Gastroesophageal sphincter (tissue), 3 donors: ENCODE measurements around the gene SASH1.

Experiments
- EP300 ChIP-seq: sonication (generic); formaldehyde crosslinking; IDR thresholded peaks from one replicate; pipeline ENCODE4 v1.6.1; 2017; ENCODE audit warnings: antibody characterized with exemption, mild to moderate bottlenecking
- POLR2A ChIP-seq, 2 donors: fragments of 450-650 bp; IDR thresholded peaks; one replicate each; pipeline ENCODE4 v1.6.1; 2017; ENCODE audit warnings: antibody characterized with exemption in 2 of 2, mild to moderate bottlenecking in 2 of 2, moderate library complexity in 1 of 2
- POLR2AphosphoS5 ChIP-seq: sonication (generic); formaldehyde crosslinking; IDR thresholded peaks from one replicate; pipeline ENCODE4 v1.6.1; 2017; ENCODE audit warnings: antibody characterized with exemption
- TF ChIP-seq, protein P1 (sequence below), 4 experiments: fragments of 200-600 bp in 2 of 4; fragments of 450-650 bp in 2 of 4; sonication (generic) in 1 of 4; IDR thresholded peaks; one replicate each; pipeline ENCODE4 v1.5.1; 2017 to 2019; ENCODE audit warnings: antibody characterized with exemption in 4 of 4, mild to moderate bottlenecking in 2 of 4, moderate library complexity in 2 of 4

DNA sequence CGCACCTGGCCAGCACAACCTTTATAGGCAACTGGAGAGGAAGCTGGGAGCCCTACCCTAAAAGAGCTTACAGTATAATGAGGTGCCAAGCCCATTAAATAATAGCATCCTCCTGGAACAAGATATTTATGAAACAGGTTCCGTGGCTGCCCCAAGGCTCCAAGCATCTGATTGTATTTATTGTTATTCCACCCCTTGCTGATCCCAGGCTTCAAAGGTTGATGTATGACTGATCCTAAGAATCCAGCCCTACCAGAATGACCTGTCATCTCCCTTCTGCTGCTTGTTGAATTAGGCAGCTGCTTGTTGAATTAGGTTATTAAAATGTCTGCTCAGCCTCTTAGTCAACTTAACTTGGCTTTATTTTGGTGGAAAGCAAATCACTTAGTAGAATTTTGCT lies 35.2 kb upstream of the SASH1 start:
- TF ChIP-seq, protein P1, sequence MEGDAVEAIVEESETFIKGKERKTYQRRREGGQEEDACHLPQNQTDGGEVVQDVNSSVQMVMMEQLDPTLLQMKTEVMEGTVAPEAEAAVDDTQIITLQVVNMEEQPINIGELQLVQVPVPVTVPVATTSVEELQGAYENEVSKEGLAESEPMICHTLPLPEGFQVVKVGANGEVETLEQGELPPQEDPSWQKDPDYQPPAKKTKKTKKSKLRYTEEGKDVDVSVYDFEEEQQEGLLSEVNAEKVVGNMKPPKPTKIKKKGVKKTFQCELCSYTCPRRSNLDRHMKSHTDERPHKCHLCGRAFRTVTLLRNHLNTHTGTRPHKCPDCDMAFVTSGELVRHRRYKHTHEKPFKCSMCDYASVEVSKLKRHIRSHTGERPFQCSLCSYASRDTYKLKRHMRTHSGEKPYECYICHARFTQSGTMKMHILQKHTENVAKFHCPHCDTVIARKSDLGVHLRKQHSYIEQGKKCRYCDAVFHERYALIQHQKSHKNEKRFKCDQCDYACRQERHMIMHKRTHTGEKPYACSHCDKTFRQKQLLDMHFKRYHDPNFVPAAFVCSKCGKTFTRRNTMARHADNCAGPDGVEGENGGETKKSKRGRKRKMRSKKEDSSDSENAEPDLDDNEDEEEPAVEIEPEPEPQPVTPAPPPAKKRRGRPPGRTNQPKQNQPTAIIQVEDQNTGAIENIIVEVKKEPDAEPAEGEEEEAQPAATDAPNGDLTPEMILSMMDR (IDR thresholded peaks at IDR 0.05) = no peak
- TF ChIP-seq POLR2AphosphoS5 = no peak
- no peak for TF ChIP-seq EP300
- no peak for TF ChIP-seq POLR2A (IDR thresholded peaks at IDR 0.05)
